Activated CD8-positive, alpha-beta T cell treated with anti-CD3 and anti-CD28 coated beads for 36 hours (primary cell): ENCODE results near the gene GABBR2. TPM values are rescaled to one million over a fixed set of nuclear protein-coding genes. Genes with fewer than 3 reads are reported as not detected.

Source experiments
- ATAC-seq: fragments of 200-7000 bp; cut with Tn5 transposase; one replicate; pipeline ENCODE4 v1.10.0; 2021; ENCODE audit warnings: mild to moderate bottlenecking, moderate library complexity
- CTCF ChIA-PET: fragments of 350-600 bp; sonication (Branson Sonifier 250); formaldehyde crosslinking; loops from one replicate; lab custom pipeline; 2021; ENCODE audit warnings: antibody characterized with exemption; lab: Charles Lee
- POLR2A ChIA-PET: fragments of 350-600 bp; sonication (Branson Sonifier 250); formaldehyde crosslinking; loops from one replicate; lab custom pipeline; 2021; ENCODE audit warnings: antibody characterized with exemption; lab: Charles Lee
- DNase-seq: peaks from one replicate; pipeline ENCODE4 v3.0.0-alpha.2; 2020
- H3K27ac Mint-ChIP-seq: one replicate; pipeline ENCODE4 v1.8.0; 2021; ENCODE audit warnings: mild to moderate bottlenecking, mixed read lengths
- H3K27me3 Mint-ChIP-seq: one replicate; pipeline ENCODE4 v1.8.0; 2021; ENCODE audit warnings: mixed read lengths
- H3K36me3 Mint-ChIP-seq: one replicate; pipeline ENCODE4 v1.8.0; 2021; ENCODE audit warnings: low read depth, mixed read lengths
- H3K4me1 Mint-ChIP-seq: one replicate; pipeline ENCODE4 v1.8.0; 2021; ENCODE audit warnings: low read depth, mixed read lengths
- H3K4me3 Mint-ChIP-seq: one replicate; pipeline ENCODE4 v1.8.0; 2021; ENCODE audit warnings: mild to moderate bottlenecking, moderate library complexity, mixed read lengths
- H3K9me3 Mint-ChIP-seq: one replicate; pipeline ENCODE4 v1.8.0; 2021; ENCODE audit warnings: mixed read lengths
- intact Hi-C: fragments of 100-400 bp; cut with micrococcal nuclease; formaldehyde crosslinking; loops from one replicate; pipeline ENCODE4 v1.10.0; 2022
- total RNA-seq, 2 experiments: library from RNA; stranded (reverse); gene quantifications; one replicate each; pipeline ENCODE4 v1.2.3, GENCODE V29; 2021
- TF ChIP-seq, protein P1 (sequence below): fragments of 200-600 bp; IDR thresholded peaks from one replicate; pipeline ENCODE4 v1.8.0; 2022; ENCODE audit warnings: antibody characterized with exemption, mild to moderate bottlenecking

GABBR2 gene
- total RNA-seq, 2 experiments from 2014 or later, result not detected

DNA sequence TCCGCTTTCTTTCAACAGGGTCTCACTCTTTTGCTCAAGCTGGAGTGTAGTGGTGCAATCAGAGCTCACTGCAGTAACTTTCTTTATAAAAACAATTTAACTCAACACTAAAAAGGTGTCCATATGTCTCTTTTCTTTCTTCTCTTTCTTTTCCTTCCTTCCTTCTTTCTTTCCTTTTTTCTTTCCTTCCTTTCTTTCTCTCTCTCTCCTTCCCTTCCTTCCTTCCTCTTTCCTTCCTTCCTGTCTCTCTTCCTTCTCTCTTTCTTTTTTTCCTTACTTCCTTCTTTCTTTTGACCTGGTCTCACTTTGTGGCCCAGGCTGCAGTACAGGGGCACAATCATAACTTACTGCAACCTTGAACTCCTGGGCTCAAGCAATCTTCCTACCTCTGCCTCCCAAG, 427.5 kb downstream of the GABBR2 start:
- ATAC-seq, result no peak
- no peaks in the 10 kb centered on the region for H3K4me1 Mint-ChIP-seq
- no peaks in the 10 kb centered on the region for H3K36me3 Mint-ChIP-seq
- ChIA-PET CTCF (interaction anchor here (0.7 kb wide), 1 partner anchor 48 kb away, joined by 5 read pairs; no protein-coding TSS in a partner anchor), POLR2A (no interaction called here)
- no peaks in the 10 kb centered on the region for H3K9me3 Mint-ChIP-seq
- no peak overlapping the region for H3K27ac Mint-ChIP-seq
- TF ChIP-seq, protein P1, sequence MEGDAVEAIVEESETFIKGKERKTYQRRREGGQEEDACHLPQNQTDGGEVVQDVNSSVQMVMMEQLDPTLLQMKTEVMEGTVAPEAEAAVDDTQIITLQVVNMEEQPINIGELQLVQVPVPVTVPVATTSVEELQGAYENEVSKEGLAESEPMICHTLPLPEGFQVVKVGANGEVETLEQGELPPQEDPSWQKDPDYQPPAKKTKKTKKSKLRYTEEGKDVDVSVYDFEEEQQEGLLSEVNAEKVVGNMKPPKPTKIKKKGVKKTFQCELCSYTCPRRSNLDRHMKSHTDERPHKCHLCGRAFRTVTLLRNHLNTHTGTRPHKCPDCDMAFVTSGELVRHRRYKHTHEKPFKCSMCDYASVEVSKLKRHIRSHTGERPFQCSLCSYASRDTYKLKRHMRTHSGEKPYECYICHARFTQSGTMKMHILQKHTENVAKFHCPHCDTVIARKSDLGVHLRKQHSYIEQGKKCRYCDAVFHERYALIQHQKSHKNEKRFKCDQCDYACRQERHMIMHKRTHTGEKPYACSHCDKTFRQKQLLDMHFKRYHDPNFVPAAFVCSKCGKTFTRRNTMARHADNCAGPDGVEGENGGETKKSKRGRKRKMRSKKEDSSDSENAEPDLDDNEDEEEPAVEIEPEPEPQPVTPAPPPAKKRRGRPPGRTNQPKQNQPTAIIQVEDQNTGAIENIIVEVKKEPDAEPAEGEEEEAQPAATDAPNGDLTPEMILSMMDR, result no peak
- H3K27me3 Mint-ChIP-seq, result peaks cover 1% of the 10 kb centered on the region
- H3K4me3 Mint-ChIP-seq, result no peak overlapping the region
- DNase-seq, result no peak
- intact Hi-C loops, result no loop called here

DNA sequence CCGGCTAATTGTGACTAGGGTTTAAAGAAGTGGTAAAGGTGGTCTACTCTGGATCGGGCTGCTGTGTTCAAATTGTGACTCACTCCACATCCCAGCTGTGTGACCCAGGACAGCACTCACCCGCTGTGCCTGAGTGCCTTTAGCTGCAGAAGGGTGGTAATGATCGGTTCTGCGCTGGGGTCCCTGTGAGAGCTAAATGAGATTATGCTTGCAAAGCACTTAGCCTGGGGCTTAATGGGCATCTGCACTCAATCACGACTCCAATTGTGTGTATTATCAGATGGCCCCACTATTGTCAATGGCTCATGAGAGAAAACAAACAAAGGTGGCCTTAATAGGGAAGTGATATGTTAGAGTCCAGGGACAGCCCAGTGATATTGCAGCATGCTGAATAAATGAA, 428.2 kb downstream of the GABBR2 start:
- ChIA-PET CTCF (no interaction called here), POLR2A (no interaction called here)
- Mint-ChIP-seq H3K27me3 (peaks cover 1% of the 10 kb centered on the region), H3K4me1 (no peaks in the 10 kb centered on the region), H3K36me3 (no peaks in the 10 kb centered on the region), H3K27ac (no peak overlapping the region), H3K9me3 (no peaks in the 10 kb centered on the region), H3K4me3 (no peak overlapping the region)
- intact Hi-C loops, result no loop called here
- DNase-seq, result no peak
- TF ChIP-seq, protein P1, result no peak
- ATAC-seq, result no peak

DNA sequence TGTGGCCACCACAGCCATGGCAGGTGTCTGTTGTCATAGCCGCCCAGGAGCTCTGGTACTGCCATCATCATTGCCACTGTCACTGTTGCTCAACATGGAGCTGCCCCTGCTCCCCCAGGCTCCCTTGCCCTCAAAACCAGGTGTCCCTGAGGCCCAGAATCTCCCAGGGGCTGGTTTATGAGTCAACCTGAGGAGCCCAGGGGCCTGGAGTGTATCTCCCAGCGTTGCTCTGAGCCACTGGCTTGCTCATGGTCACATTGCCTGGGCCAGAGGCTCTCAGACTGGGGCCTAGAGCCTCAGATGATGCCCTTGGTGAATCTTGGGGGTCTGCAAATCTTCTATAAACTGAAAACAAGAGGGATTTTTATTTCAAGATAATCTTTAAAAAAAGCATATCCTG, 428.6 kb downstream of the GABBR2 start:
- intact Hi-C loops, result no loop called here
- Mint-ChIP-seq H3K4me1 (no peaks in the 10 kb centered on the region), H3K36me3 (no peaks in the 10 kb centered on the region), H3K9me3 (no peaks in the 10 kb centered on the region), H3K27ac (no peak overlapping the region), H3K27me3 (peaks cover 1% of the 10 kb centered on the region), H3K4me3 (no peak overlapping the region)
- ChIA-PET CTCF (no interaction called here), POLR2A (no interaction called here)
- no peak for ATAC-seq
- TF ChIP-seq, protein P1, result no peak
- DNase-seq, result no peak

DNA sequence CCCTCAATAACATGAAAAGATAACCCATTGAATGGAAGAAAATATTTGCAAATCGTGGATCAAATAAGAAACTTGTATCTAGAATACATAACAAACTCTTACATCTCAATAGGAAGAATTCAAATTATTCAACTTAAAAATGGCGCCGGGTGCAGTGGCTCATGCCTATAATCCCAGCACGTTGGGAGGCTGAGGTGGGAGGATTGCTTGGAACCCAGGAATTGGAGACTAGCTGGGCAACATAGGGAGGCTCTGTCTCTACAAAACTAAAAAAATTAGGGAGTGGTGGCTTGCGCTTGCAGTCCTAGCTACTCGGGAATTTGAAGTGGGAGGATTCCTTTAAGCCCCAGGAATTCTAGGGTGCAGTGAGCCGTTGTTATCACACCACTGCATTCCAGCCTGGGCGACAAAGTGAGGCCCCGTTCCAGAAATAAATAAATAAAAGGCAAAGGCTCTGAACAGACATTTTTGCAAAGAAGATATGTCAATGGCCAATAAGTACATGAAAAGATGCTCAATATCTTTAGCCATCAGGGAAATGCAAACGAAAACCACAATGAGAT, 431.7 kb downstream of the GABBR2 start:
- Mint-ChIP-seq H3K4me3 (no peak overlapping the region), H3K36me3 (no peaks in the 10 kb centered on the region), H3K4me1 (no peaks in the 10 kb centered on the region), H3K27me3 (peaks cover 1% of the 10 kb centered on the region), H3K27ac (no peak overlapping the region), H3K9me3 (no peaks in the 10 kb centered on the region)
- TF ChIP-seq, protein P1, result no peak
- ChIA-PET CTCF (no interaction called here), POLR2A (no interaction called here)
- intact Hi-C loops, result no loop called here
- DNase-seq (no peak), ATAC-seq (no peak)

DNA sequence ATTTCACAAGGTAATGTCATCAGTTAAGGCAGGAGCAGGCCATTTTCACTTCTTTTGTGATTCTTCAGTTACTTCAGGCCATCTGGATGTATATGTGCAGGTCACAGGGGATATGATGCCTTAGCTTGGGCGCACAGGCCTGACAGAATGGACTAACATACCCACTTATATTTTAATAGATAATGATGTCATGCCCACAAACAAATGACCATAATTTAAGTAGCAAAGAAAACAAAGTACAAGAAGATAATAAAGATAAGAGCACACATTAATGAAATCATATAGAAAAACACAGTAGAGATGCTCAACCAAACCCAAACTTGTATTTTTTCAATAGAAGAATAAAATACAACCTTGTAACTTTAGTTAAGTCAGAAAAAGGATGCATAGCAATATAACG, 433.6 kb downstream of the GABBR2 start:
- ChIA-PET POLR2A (no interaction called here), CTCF (no interaction called here)
- DNase-seq (no peak), ATAC-seq (no peak)
- TF ChIP-seq, protein P1, result no peak
- H3K36me3 Mint-ChIP-seq, result no peaks in the 10 kb centered on the region
- H3K4me3 Mint-ChIP-seq, result no peak overlapping the region
- no peak overlapping the region for H3K27ac Mint-ChIP-seq
- intact Hi-C loops, result no loop called here
- H3K27me3 Mint-ChIP-seq, result no peaks in the 10 kb centered on the region
- no peaks in the 10 kb centered on the region for H3K9me3 Mint-ChIP-seq
- H3K4me1 Mint-ChIP-seq, result no peaks in the 10 kb centered on the region
